HEK293 (cell line): Measurements from ENCODE around the gene MMP11.

Experiments
- CTCF ChIA-PET: fragments of 350-600 bp; formaldehyde crosslinking; extraction: SDS; loops from one replicate; lab custom pipeline; 2021; ENCODE audit warnings: antibody characterized with exemption; lab: Yijun Ruan, JAX
- POLR2A ChIA-PET: fragments of 300-600 bp; formaldehyde crosslinking; extraction: SDS; loops from one replicate; lab custom pipeline; 2020; ENCODE audit warnings: antibody characterized with exemption, inconsistent platforms; lab: Yijun Ruan, JAX
- H3K27ac ChIP-seq: fragments of 200-500 bp; sonication (Bioruptor generic); 2 replicates; pipeline ENCODE4 v1.5.1; 2014; ENCODE audit warnings: low read depth, low read length, control low read depth, inconsistent platforms; ENCODE audit errors: extremely low read depth
- H3K36me3 ChIP-seq, 2 experiments: fragments of 200-500 bp in 1 of 2; sonication (Bioruptor generic) in 1 of 2; 1 replicate in 1 of 2; 2 replicates in 1 of 2; pipeline ENCODE4 v1.5.1; 2014 to 2017; ENCODE audit warnings: inconsistent platforms in 2 of 2, low read length in 2 of 2; ENCODE audit not compliant: control insufficient read depth in 2 of 2, insufficient read depth in 1 of 2
- H3K4me1 ChIP-seq: fragments of 200-500 bp; sonication (Bioruptor generic); 2 replicates; pipeline ENCODE4 v1.5.1; 2014; ENCODE audit warnings: mild to moderate bottlenecking, low read length, inconsistent platforms; ENCODE audit not compliant: control insufficient read depth, insufficient read depth
- H3K4me3 ChIP-seq: 2 replicates; pipeline ENCODE4 v1.5.1; 2011; ENCODE audit warnings: low read depth, mild to moderate bottlenecking, control low read depth, low read length, moderate library complexity
- H3K9me3 ChIP-seq: fragments of 200-500 bp; sonication (Bioruptor generic); 2 replicates; pipeline ENCODE4 v1.5.1; 2014; ENCODE audit warnings: low read depth, low read length, inconsistent platforms; ENCODE audit not compliant: control insufficient read depth, insufficient read depth
- BCL11B ChIP-seq: fragments of 450-650 bp; formaldehyde crosslinking; IDR thresholded peaks from 2 replicates; pipeline ENCODE4 v1.5.1; 2016; ENCODE audit warnings: low read depth, missing biosample characterization, missing genetic modification characterization
- GLIS2 ChIP-seq: fragments of 450-650 bp; formaldehyde crosslinking; IDR thresholded peaks from 2 replicates; pipeline ENCODE4 v1.5.1; 2016; ENCODE audit warnings: missing biosample characterization, missing genetic modification characterization
- HIC1 ChIP-seq: fragments of 450-650 bp; formaldehyde crosslinking; IDR thresholded peaks from 2 replicates; pipeline ENCODE4 v1.5.1; 2016; ENCODE audit warnings: missing biosample characterization, missing genetic modification characterization
- KLF1 ChIP-seq: fragments of 450-650 bp; formaldehyde crosslinking; IDR thresholded peaks from 2 replicates; pipeline ENCODE4 v1.5.1; 2016; ENCODE audit warnings: missing biosample characterization, missing genetic modification characterization
- OSR2 ChIP-seq: fragments of 450-650 bp; formaldehyde crosslinking; IDR thresholded peaks from 2 replicates; pipeline ENCODE4 v1.5.1; 2016; ENCODE audit warnings: missing biosample characterization, missing genetic modification characterization
- PRDM2 ChIP-seq: fragments of 450-650 bp; formaldehyde crosslinking; IDR thresholded peaks from 2 replicates; pipeline ENCODE4 v1.5.1; 2016; ENCODE audit warnings: missing biosample characterization, missing genetic modification characterization, borderline replicate concordance
- YY1 ChIP-seq: fragments of 450-650 bp; formaldehyde crosslinking; IDR thresholded peaks from 2 replicates; pipeline ENCODE4 v1.5.1; 2018; ENCODE audit warnings: missing biosample characterization, missing genetic modification characterization
- ZBTB17 ChIP-seq: fragments of 450-650 bp; formaldehyde crosslinking; IDR thresholded peaks from 2 replicates; pipeline ENCODE4 v1.5.1; 2016; ENCODE audit warnings: missing biosample characterization, missing genetic modification characterization
- ZFHX2 ChIP-seq: fragments of 450-650 bp; formaldehyde crosslinking; conservative IDR thresholded peaks from 2 replicates; pipeline ENCODE4 v1.5.1; 2016; ENCODE audit warnings: missing biosample characterization, missing genetic modification characterization
- ZNF155 ChIP-seq: fragments of 450-650 bp; formaldehyde crosslinking; IDR thresholded peaks from 2 replicates; pipeline ENCODE4 v1.5.1; 2016; ENCODE audit warnings: missing biosample characterization, missing genetic modification characterization
- ZNF184 ChIP-seq: fragments of 450-650 bp; IDR thresholded peaks from 2 replicates; pipeline ENCODE4 v1.5.1; 2018; ENCODE audit warnings: missing biosample characterization, mild to moderate bottlenecking, missing genetic modification characterization
- ZNF221 ChIP-seq: fragments of 450-650 bp; formaldehyde crosslinking; IDR thresholded peaks from 2 replicates; pipeline ENCODE4 v1.5.1; 2017; ENCODE audit warnings: missing biosample characterization, missing genetic modification characterization, borderline replicate concordance
- ZNF354C ChIP-seq: fragments of 450-650 bp; formaldehyde crosslinking; IDR thresholded peaks from 2 replicates; pipeline ENCODE4 v1.5.1; 2016; ENCODE audit warnings: missing biosample characterization, missing genetic modification characterization, low read depth, borderline replicate concordance
- ZNF510 ChIP-seq: fragments of 450-650 bp; formaldehyde crosslinking; IDR thresholded peaks from 2 replicates; pipeline ENCODE4 v1.5.1; 2018; ENCODE audit warnings: mild to moderate bottlenecking, missing genetic modification characterization, missing biosample characterization; ENCODE audit not compliant: insufficient replicate concordance
- ZNF529 ChIP-seq: fragments of 450-650 bp; formaldehyde crosslinking; IDR thresholded peaks from 2 replicates; pipeline ENCODE4 v1.5.1; 2017; ENCODE audit warnings: missing genetic modification characterization, missing biosample characterization; ENCODE audit not compliant: insufficient replicate concordance
- ZNF548 ChIP-seq: fragments of 450-650 bp; formaldehyde crosslinking; IDR thresholded peaks from 2 replicates; pipeline ENCODE4 v1.5.1; 2016; ENCODE audit warnings: missing biosample characterization, missing genetic modification characterization
- ZNF610 ChIP-seq: fragments of 450-650 bp; formaldehyde crosslinking; IDR thresholded peaks from 2 replicates; pipeline ENCODE4 v1.5.1; 2016; ENCODE audit warnings: missing biosample characterization, missing genetic modification characterization, borderline replicate concordance
- ZNF626 ChIP-seq: fragments of 450-650 bp; sonication (Bioruptor Pico); formaldehyde crosslinking; IDR thresholded peaks from 2 replicates; pipeline ENCODE4 v1.5.1; 2018; ENCODE audit warnings: missing biosample characterization, missing genetic modification characterization, inconsistent platforms
- ZNF664 ChIP-seq: fragments of 450-650 bp; formaldehyde crosslinking; IDR thresholded peaks from 2 replicates; pipeline ENCODE4 v1.5.1; 2016; ENCODE audit warnings: missing biosample characterization, missing genetic modification characterization
- ZNF670 ChIP-seq: fragments of 450-650 bp; formaldehyde crosslinking; IDR thresholded peaks from 2 replicates; pipeline ENCODE4 v1.5.1; 2016; ENCODE audit warnings: missing biosample characterization, missing genetic modification characterization, low read depth
- ZNF692 ChIP-seq: fragments of 450-650 bp; formaldehyde crosslinking; IDR thresholded peaks from 2 replicates; pipeline ENCODE4 v1.5.1; 2016; ENCODE audit warnings: missing biosample characterization, missing genetic modification characterization
- ZNF747 ChIP-seq: fragments of 450-650 bp; formaldehyde crosslinking; IDR thresholded peaks from 2 replicates; pipeline ENCODE4 v1.5.1; 2016; ENCODE audit warnings: missing biosample characterization, missing genetic modification characterization
- ZNF843 ChIP-seq: fragments of 450-650 bp; formaldehyde crosslinking; IDR thresholded peaks from 2 replicates; pipeline ENCODE4 v1.5.1; 2016; ENCODE audit warnings: missing biosample characterization, missing genetic modification characterization

MMP11 gene

GRCh38 chr22:23818541-23818940 lies 45.9 kb downstream of the MMP11 start:
- ChIA-PET CTCF (no interaction called here), POLR2A (no interaction called here)
- H3K4me1 ChIP-seq: no peaks in the 10 kb centered on the region
- no peak overlapping the region for H3K27ac ChIP-seq
- peaks cover 58 to 90% of the 10 kb centered on the region in 2 experiments for H3K36me3 ChIP-seq
- H3K9me3 ChIP-seq: no peaks in the 10 kb centered on the region
- TF ChIP-seq ZNF155 (no peak), BCL11B (tag by site-specific recombination) (no peak), ZNF664 (no peak)
- H3K4me3 ChIP-seq: no peak overlapping the region

- H3K36me3 ChIP-seq: peaks cover 59 to 97% of the 10 kb centered on the region in 2 experiments
- no peaks in the 10 kb centered on the region for H3K9me3 ChIP-seq
- POLR2A ChIA-PET: no interaction called here
- H3K4me1 ChIP-seq: no peaks in the 10 kb centered on the region
- H3K27ac ChIP-seq: no peak overlapping the region
- TF ChIP-seq GLIS2 (no peak), HIC1 (tag by site-specific recombination) (no peak), ZNF354C (tag by site-specific recombination) (no peak), ZNF626 (no peak), ZNF843 (tag by site-specific recombination) (no peak), ZBTB17 (no peak), ZNF221 (tag by site-specific recombination) (no peak), ZFHX2 (tag by site-specific recombination) (no peak), YY1 (tag by site-specific recombination) (no peak), ZNF670 (no peak), ZNF510 (tag by site-specific recombination) (no peak), ZNF747 (no peak), ZNF184 (no peak), ZNF692 (tag by site-specific recombination) (no peak), OSR2 (no peak), ZNF548 (tag by site-specific recombination) (no peak), ZNF529 (no peak), ZNF610 (tag by site-specific recombination) (no peak), KLF1 (tag by site-specific recombination) (no peak), PRDM2 (tag by site-specific recombination) (no peak)
- H3K4me3 ChIP-seq: no peak overlapping the region
- CTCF ChIA-PET: interaction anchor here (0.6 to 2.7 kb wide), 3 partner anchors 29 to 50 kb away, joined by 3 to 9 read pairs (median 4); no protein-coding TSS in a partner anchor
Observed at GRCh38 chr22:23820748-23821211, 48.1 kb downstream of the MMP11 start.
